ENCODE results near the gene CDH4. TPM values are rescaled to one million over a fixed set of nuclear protein-coding genes. Genes with fewer than 3 reads are reported as not detected.

CDH4 gene
- total and polyA plus RNA-seq, 9 of the 15 experiments (the other 6 are each of a cell fraction or from before 2014, with no cell fraction given): 0.04 TPM; not detected in 8

- no peak for TF ChIP-seq FOXM1 (IDR thresholded peaks at IDR 0.05; ENCODE audit: low read depth)
- TF ChIP-seq FOXM1 (CRISPR knock-in tag; IDR thresholded peaks at IDR 0.05; ENCODE audit: low read depth): no peak
- TF ChIP-seq ZMIZ1 (IDR thresholded peaks at IDR 0.05; ENCODE audit: low read depth in 2 of 2, low read length in 2 of 2): no peak
- no peak for TF ChIP-seq CBFA2T3 (IDR thresholded peaks at IDR 0.05)
Measured at GRCh38 chr20:61855286-61855685, 603.2 kb downstream of the CDH4 start (continued).

GRCh38 chr20:61856626-61857413 is 604.8 kb downstream of the CDH4 start:
- POLR2A ChIA-PET: no interaction called here
- CTCF ChIA-PET (ENCODE audit: low intra/inter-chr PET ratio): no interaction called here
- H3K4me1 ChIP-seq (replicated peaks in 1 of 2; ENCODE audit: control insufficient read depth in 2 of 2, insufficient read depth in 2 of 2, low read length in 2 of 2): no peaks in the 10 kb centered on the region; a peak in 1 of 5 replicates
- H3K27me3 ChIP-seq (ENCODE audit: control insufficient read depth in 2 of 2, insufficient read depth in 2 of 2, low read length in 2 of 2): peaks cover 20 to 56% of the 10 kb centered on the region in 2 experiments; a peak in 3 of 5 replicates
- 5% methylated on average over 20 of the region's 31 CpGs for WGBS (ENCODE audit: insufficient coverage, low coverage, missing lambda C conversion rate)
- H2AFZ ChIP-seq (ENCODE audit: low read depth, low read length): no peak overlapping the region
- BruUV-seq (replicated peaks): no TSS peak
- H3K4me2 ChIP-seq (ENCODE audit: insufficient read depth, low read length): no peak overlapping the region
- TF ChIP-seq ZFX (CRISPR knock-in tag; IDR thresholded peaks at IDR 0.05): no peak
- no peak for TF ChIP-seq EGR1 (conservative IDR thresholded peaks at IDR 0.05)
- TF ChIP-seq ZNF668 (CRISPR knock-in tag; IDR thresholded peaks at IDR 0.05): no peak
- TF ChIP-seq SOX6 (IDR thresholded peaks at IDR 0.05): no peak
- no peak for TF ChIP-seq SP2 (IDR thresholded peaks at IDR 0.05; ENCODE audit: extremely low read depth, low read depth, low read length, poor library complexity, severe bottlenecking)
- TF ChIP-seq MTA2 (IDR thresholded peaks at IDR 0.05; ENCODE audit: low read depth): no peak
- TF ChIP-seq ZNF583 (CRISPR knock-in tag; IDR thresholded peaks at IDR 0.05): no peak
- no peak for TF ChIP-seq TCFL5 (CRISPR knock-in tag; conservative IDR thresholded peaks at IDR 0.05)
- no peak for TF ChIP-seq TRIM25 (IDR thresholded peaks at IDR 0.05; ENCODE audit: borderline replicate concordance)
- no peak for TF ChIP-seq RBM14 (IDR thresholded peaks at IDR 0.05; ENCODE audit: borderline replicate concordance, insufficient read depth, low read depth, low read length)
- TF ChIP-seq FOXJ2 (tag; IDR thresholded peaks at IDR 0.05): no peak
- no peak for TF ChIP-seq NBN (IDR thresholded peaks at IDR 0.05; ENCODE audit: low read depth)
- no peak for TF ChIP-seq CHD4 (IDR thresholded peaks at IDR 0.05; ENCODE audit: insufficient read depth, insufficient replicate concordance, low read depth, low read length, poor library complexity, severe bottlenecking)
- H3K9me1 ChIP-seq (ENCODE audit: control insufficient read depth, insufficient read depth, low read length): no peaks in the 10 kb centered on the region
- H3K9me3 ChIP-seq (replicated peaks; ENCODE audit: control insufficient read depth, insufficient read depth, low read depth, low read length): no peaks in the 10 kb centered on the region
- FAIRE-seq: no peak
- no peak overlapping the region for H3K4me3 ChIP-seq
- no peak overlapping the region for H3K27ac ChIP-seq (ENCODE audit: extremely low read depth, low read depth, low read length)
- peak overlapping the region in 1 of 2 experiments; percentile 26; a peak in 1 of 4 replicates for H3K9ac ChIP-seq (ENCODE audit: insufficient read depth in 1 of 2, low read depth in 2 of 2, low read length in 2 of 2)
- H3K79me2 ChIP-seq (ENCODE audit: control insufficient read depth, insufficient read depth, low read length): no peaks in the 10 kb centered on the region
- intact Hi-C loops (cut with micrococcal nuclease) (no loop called here), in situ Hi-C loops (cut with MboI) (no loop called here)
- no peak; the same call in 2 of the 3 replicates for ATAC-seq
- no peaks in the 10 kb centered on the region for H3K36me3 ChIP-seq (ENCODE audit: control insufficient read depth, insufficient read depth, low read length)
- DNase-seq (ENCODE audit: extremely low read depth in 1 of 4, low spot score in 3 of 4): no peak
- H4K20me1 ChIP-seq (replicated peaks; ENCODE audit: control insufficient read depth, insufficient read depth, low read length): peaks cover 10% of the 10 kb centered on the region; the same call in 1 of the 2 replicates
